Adipocyte (in vitro differentiated cells): ENCODE measurements around the gene COX4I1.
"Not testable (repeated sequence)": the region's sequence is repeated elsewhere in the genome, so short reads cannot be mapped to it uniquely, and the experiment has no call there.

ENCODE experiments used
- DNase-seq: peaks from one replicate; pipeline ENCODE4 v3.0.0-alpha.2; 2015; ENCODE audit warnings: low read depth
- H3K27me3 ChIP-seq: replicated peaks from 2 replicates; pipeline ENCODE4 v1.7.0; 2013; ENCODE audit warnings: mild to moderate bottlenecking, low read length, moderate library complexity; ENCODE audit not compliant: control insufficient read depth, insufficient read depth
- H3K36me3 ChIP-seq: 2 replicates; pipeline ENCODE4 v1.7.0; 2013; ENCODE audit warnings: low read length, mild to moderate bottlenecking, moderate library complexity; ENCODE audit not compliant: control insufficient read depth, insufficient read depth, severe bottlenecking
- H3K4me1 ChIP-seq: 2 replicates; pipeline ENCODE4 v1.7.0; 2013; ENCODE audit warnings: mild to moderate bottlenecking, low read length, moderate library complexity; ENCODE audit not compliant: control insufficient read depth, insufficient read depth
- H3K4me3 ChIP-seq: 2 replicates; pipeline ENCODE4 v1.7.0; 2013; ENCODE audit warnings: mild to moderate bottlenecking, low read length, moderate library complexity
- H3K9ac ChIP-seq: 2 replicates; pipeline ENCODE4 v1.7.0; 2013; ENCODE audit warnings: mild to moderate bottlenecking, low read length, moderate library complexity
- H3K9me3 ChIP-seq: 2 replicates; pipeline ENCODE4 v1.7.0; 2013; ENCODE audit warnings: mild to moderate bottlenecking, low read length, moderate library complexity; ENCODE audit not compliant: control insufficient read depth

The COX4I1 gene

GRCh38 chr16:85816159-85816558 is 16.7 kb downstream of the COX4I1 start:
- H3K36me3 ChIP-seq: no peaks in the 10 kb centered on the region
- peaks cover 12% of the 10 kb centered on the region for H3K4me1 ChIP-seq
- H3K4me3 ChIP-seq: no peak overlapping the region
- no peak overlapping the region for H3K9ac ChIP-seq
- no peaks in the 10 kb centered on the region for H3K9me3 ChIP-seq
- no peak for DNase-seq
- peaks cover 44% of the 10 kb centered on the region for H3K27me3 ChIP-seq

GRCh38 chr16:85817195-85817594 is 17.7 kb downstream of the COX4I1 start:
- not testable (repeated sequence) for H3K4me1 ChIP-seq, H3K9me3 ChIP-seq, H3K9ac ChIP-seq, DNase-seq, H3K36me3 ChIP-seq, H3K4me3 ChIP-seq
- H3K27me3 ChIP-seq: peaks cover 36% of the 10 kb centered on the region

- H3K9ac ChIP-seq: no peak overlapping the region
- no peaks in the 10 kb centered on the region for H3K36me3 ChIP-seq
- DNase-seq: peak; percentile 83
- H3K9me3 ChIP-seq: no peaks in the 10 kb centered on the region
- no peak overlapping the region for H3K4me3 ChIP-seq
- H3K27me3 ChIP-seq: peaks cover 17% of the 10 kb centered on the region
- peaks cover 6% of the 10 kb centered on the region for H3K4me1 ChIP-seq
Measured at GRCh38 chr16:85819245-85819644, 19.8 kb downstream of the COX4I1 start.

GRCh38 chr16:85819771-85820170 is 20.3 kb downstream of the COX4I1 start:
- H3K4me1 ChIP-seq: peaks cover 6% of the 10 kb centered on the region
- H3K9me3 ChIP-seq: no peaks in the 10 kb centered on the region
- H3K27me3 ChIP-seq: peaks cover 12% of the 10 kb centered on the region
- no peak overlapping the region for H3K4me3 ChIP-seq
- H3K36me3 ChIP-seq: no peaks in the 10 kb centered on the region
- H3K9ac ChIP-seq: no peak overlapping the region
- no peak for DNase-seq

DNA sequence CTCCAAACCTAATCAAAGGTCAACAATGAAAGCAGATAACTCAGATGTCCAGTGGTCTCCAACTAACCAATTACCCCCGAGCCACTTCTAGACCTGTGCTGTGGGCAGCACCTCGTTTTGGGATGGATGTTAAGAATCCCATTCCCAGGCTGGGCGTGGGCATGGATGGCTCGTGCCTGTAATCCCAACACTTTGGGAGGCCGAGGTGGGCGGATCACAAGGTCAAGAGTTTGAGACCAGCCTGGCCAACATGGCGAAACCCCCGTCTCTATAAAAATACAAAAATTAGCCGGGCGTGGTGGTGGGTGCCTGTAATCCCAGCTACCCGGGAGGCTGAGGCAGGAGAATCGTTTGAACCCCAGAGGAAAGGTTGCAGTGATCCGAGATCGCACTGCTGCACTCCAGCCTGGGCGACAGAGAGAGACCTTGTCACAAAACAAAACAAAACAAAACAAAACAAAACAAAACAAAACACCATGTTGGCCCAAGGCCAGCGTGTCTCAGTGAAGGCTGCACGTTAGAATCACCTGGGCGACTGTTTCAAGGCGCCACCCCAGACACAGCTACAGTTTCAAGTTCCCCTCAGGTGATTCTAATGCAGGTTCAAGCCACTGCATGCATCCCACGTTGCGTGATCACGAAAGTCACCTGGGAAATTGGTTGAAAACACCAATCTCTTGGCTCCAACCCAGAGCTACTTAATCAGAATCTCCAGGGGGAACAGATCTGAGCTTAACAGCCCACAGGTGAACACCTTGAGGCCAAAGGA is 21.3 kb downstream of the COX4I1 start:
- H3K4me3 ChIP-seq: no peak overlapping the region

GRCh38 chr16:85821390-85822135 is 22.1 kb downstream of the COX4I1 start:
- no peaks in the 10 kb centered on the region for H3K36me3 ChIP-seq
- peak; percentile 89 for DNase-seq
- no peak overlapping the region for H3K4me3 ChIP-seq
- peaks cover 23% of the 10 kb centered on the region for H3K27me3 ChIP-seq
- H3K9me3 ChIP-seq: no peaks in the 10 kb centered on the region
- no peak overlapping the region for H3K9ac ChIP-seq
- H3K4me1 ChIP-seq: peaks cover 6% of the 10 kb centered on the region

More for the DNA sequence above, 21.3 kb downstream of the COX4I1 start:
- Histone ChIP-seq H3K9me3 (no peaks in the 10 kb centered on the region), H3K27me3 (peaks cover 16% of the 10 kb centered on the region), H3K9ac (no peak overlapping the region), H3K4me1 (peaks cover 6% of the 10 kb centered on the region), H3K36me3 (no peaks in the 10 kb centered on the region)
- no peak for DNase-seq

GRCh38 chr16:85822145-85822544 is 22.6 kb downstream of the COX4I1 start:
- Histone ChIP-seq H3K9ac (no peak overlapping the region), H3K27me3 (peaks cover 26% of the 10 kb centered on the region), H3K9me3 (no peaks in the 10 kb centered on the region), H3K4me3 (no peak overlapping the region), H3K4me1 (peaks cover 6% of the 10 kb centered on the region), H3K36me3 (no peaks in the 10 kb centered on the region)
- no peak for DNase-seq

DNA sequence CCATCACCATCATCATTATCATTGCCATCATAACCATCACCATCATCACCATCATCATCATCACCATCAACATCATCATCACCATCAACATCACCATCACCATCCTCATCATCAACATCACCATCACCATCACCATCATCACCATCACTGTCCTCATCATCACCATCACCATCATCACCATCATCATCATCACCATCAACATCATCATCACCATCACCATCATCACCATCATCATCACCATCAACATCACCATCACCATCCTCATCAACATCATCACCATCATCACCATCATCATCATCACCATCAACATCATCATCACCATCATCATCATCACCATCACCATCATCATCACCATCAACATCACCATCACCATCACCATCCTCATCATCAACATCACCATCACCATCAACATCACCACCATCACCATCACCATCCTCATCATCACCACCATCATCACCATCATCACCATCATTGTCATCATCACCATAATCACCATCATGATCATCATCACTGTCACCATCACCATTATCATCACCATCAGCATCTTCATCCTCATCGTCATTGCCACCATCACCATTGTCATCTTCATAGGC is 23.9 kb downstream of the COX4I1 start:
- Histone ChIP-seq H3K36me3 (no peaks in the 10 kb centered on the region), H3K4me1 (peaks cover 6% of the 10 kb centered on the region), H3K9ac (no peak overlapping the region), H3K27me3 (peaks cover 26% of the 10 kb centered on the region), H3K9me3 (no peaks in the 10 kb centered on the region), H3K4me3 (no peak overlapping the region)
- no peak for DNase-seq

GRCh38 chr16:85824161-85825135 is 25.0 kb downstream of the COX4I1 start:
- Histone ChIP-seq H3K36me3 (no peaks in the 10 kb centered on the region), H3K4me1 (peaks cover 6% of the 10 kb centered on the region), H3K9me3 (no peaks in the 10 kb centered on the region), H3K4me3 (no peak overlapping the region), H3K27me3 (peaks cover 26% of the 10 kb centered on the region), H3K9ac (no peak overlapping the region)
- DNase-seq: no peak

- no peak overlapping the region for H3K4me3 ChIP-seq
- H3K9me3 ChIP-seq: no peaks in the 10 kb centered on the region
- peaks cover 23% of the 10 kb centered on the region for H3K27me3 ChIP-seq
- H3K4me1 ChIP-seq: peaks cover 2% of the 10 kb centered on the region
- H3K9ac ChIP-seq: no peak overlapping the region
- no peak for DNase-seq
- no peaks in the 10 kb centered on the region for H3K36me3 ChIP-seq
Measured at GRCh38 chr16:85825326-85825725, 25.8 kb downstream of the COX4I1 start.
